NCI-H2171 treated with DMSO at 0.1 percent for 48 hours (cell line): ENCODE measurements around the gene ZNF35.
A peak's percentile ranks its signal among the peaks of the same experiment; 100 is the strongest.
"Not testable (repeated sequence)": the region's sequence is repeated elsewhere in the genome, so short reads cannot be mapped to it uniquely, and the experiment has no call there.

Experiments used
- DNase-seq: peaks from one replicate; lab custom pipeline; 2025; lab: John Stamatoyannopoulos, UW

The ZNF35 gene

DNA sequence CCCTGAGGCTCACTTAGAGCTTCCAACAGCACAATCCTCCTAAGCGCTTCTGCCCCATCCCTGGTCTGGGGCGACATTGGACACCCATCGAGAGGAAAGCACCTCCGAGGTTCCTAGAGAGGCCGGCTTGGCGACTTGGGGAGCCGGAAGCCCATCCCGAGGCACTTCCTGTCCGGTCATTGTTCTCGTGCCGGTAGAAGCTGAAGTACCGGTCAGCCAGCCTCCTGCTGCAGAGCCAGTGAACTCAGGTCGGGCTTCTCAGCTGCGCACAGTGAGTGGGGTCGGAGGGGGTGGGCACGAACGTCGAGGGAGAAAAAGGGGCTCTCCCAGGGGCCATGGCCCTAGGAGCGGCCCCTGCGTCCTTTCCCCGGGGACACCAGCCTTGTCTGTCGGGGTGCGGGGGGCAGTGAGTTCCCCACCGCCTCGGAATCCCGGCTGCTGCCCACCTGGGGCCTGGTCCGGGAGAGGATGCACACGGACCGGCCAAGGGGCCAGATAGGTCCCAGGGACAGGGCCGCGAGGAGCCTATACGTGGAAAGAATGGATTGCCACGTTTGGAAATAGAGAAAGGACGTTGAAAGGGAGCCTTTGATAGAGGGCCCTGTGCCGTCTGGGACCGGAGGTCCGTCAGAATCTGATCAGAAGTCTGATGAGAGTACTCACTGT, at the start of gene ZNF35:
TSS of gene ZNF35 (plus strand) at position 169 of the 666 bp plus-strand sequence. CDS start 2,336 bp downstream, outside the sequence.
- DNase-seq, result peak; percentile 82

DNA sequence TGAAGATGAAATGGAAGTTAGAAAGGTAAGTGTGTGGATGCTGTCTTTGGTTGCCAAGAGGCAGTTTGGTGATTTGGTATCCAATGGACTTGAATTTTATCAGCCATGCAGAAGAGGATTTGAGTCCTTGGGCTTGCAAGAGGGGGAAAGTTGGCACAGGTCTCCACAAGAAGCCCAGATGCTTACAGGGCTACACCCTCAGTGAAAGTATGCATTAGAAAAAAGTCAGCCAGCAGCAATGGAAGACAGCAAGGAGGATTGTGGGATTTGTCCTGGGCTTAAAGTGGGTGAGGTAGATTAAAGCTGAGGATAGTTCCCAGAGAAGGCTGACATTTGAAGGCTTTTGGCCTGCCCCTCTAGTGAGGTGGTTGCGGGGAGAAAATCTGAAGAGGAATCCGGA, 46.8 kb upstream of the ZNF35 start:
- DNase-seq, result no peak

DNA sequence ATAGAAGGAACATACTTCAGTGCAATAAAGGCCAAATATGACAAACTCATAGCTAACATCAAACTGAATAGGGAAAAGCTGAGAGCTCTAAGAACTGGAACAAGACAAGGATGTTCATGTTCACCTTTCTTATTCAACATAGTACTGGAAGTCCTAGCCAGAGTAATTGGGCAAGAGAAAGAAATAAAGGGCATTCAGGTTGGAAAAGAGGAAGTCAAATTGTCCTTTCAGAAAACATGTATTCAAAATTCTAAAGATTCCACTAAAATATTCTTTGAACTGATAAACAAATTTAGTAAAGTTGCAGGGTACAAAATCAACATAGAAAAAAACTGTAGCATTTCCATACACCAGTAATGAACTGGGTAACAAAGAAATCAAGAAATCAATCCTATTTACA, 35.9 kb upstream of the ZNF35 start:
- no peak for DNase-seq

DNA sequence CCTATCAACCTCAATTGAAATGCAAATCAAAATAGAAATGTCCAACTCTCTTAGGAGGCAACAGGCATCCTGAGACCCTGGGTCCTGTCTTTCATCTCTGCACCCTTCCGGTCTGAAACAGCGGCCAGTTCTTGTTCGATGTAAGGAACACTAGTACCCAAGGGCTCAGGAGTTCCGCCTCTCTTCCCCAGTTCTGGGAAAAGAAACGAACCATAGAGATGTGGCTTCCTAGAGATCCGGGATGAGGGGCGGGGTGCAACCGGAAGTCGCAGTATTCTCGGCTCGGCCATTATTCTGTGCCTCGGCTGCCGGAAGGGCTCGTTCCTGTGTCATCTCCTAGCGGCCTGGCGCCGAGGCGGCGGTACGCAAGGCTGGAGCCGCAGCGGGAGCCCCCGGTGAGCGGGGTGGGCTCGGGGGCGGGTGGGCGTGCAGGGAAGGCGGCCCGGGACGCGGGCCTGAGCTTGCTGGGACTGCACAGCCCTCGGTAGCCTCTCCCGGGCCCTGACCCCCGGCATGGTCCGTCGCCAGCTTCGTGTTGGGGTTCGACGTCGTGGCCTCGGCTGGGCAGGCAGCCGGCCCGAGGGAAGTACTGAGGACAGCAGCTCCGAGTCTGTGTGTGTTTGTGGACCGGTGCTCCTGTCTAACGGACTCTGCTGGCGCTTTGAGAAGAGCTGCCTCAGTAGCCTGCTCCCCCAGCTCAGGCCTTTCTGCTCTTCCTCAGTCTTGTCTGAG, 23.6 kb upstream of the ZNF35 start, which contains the start of gene ZNF197:
TSS of gene ZNF197 (plus strand) at position 288 of the 732 bp plus-strand sequence. CDS start 4,119 bp downstream, outside the sequence.
- peak; percentile 97 for DNase-seq

DNA sequence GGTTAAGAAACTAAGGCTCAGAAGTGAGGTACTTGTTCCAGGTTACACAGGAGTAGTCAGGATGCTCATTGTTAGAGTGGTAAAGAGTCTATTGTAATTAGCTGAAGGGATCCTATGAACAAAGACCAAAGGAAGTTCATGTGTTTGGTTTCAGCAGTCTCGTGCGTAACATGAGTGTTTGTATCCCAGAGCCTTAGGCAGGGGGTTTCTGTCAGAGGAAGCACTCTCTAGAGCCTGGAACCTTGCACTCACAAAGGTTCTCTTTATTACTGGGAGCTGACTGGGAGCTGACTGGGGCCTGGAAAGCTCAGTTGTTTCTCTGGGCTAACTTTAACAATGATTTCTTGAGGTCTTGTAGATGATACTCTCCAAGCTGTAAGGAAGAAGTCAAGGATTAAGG, 19.8 kb upstream of the ZNF35 start:
- DNase-seq, result no peak

DNA sequence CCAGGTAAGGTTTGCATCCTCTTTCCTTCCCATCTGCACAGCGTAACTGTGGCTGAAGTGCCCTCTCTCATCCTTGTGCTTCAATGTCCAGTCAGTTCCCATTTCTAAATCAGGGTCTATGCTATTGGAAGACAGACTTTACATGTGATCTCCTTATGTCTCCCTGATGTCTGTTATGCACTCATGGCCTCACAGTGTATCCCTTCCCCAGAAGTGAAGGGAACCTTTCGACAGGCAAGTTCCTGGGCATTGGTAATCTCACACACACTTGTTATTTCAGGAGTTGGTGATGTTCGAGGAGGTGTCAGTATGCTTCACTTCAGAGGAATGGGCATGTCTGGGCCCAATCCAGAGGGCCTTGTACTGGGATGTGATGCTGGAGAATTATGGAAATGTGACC, 16.3 kb upstream of the ZNF35 start:
- DNase-seq, result no peak

DNA sequence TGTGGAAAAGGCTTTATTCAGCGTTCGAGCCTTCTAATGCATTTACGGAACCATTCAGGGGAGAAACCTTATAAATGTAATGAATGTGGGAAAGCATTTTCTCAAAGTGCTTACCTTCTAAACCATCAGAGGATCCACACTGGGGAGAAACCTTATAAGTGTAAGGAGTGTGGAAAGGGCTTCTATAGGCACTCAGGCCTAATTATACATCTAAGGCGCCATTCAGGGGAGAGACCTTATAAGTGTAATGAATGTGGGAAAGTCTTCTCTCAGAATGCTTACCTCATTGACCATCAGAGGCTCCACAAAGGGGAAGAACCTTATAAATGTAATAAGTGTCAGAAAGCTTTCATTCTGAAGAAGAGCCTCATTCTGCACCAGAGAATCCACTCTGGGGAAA, 6.2 kb upstream of the ZNF35 start:
- DNase-seq, result no peak

DNA sequence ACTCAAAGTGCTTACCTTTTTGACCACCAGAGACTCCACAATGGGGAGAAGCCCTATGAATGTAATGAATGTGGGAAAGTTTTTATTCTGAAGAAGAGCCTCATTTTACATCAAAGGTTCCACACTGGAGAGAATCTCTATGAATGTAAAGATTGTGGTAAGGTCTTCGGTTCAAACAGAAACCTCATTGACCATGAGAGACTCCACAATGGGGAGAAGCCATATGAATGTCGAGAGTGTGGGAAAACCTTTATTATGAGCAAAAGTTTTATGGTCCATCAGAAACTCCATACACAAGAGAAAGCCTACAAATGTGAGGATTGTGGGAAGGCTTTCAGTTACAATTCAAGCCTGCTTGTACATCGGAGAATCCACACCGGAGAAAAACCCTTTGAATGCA, 5.5 kb upstream of the ZNF35 start:
- no peak for DNase-seq

DNA sequence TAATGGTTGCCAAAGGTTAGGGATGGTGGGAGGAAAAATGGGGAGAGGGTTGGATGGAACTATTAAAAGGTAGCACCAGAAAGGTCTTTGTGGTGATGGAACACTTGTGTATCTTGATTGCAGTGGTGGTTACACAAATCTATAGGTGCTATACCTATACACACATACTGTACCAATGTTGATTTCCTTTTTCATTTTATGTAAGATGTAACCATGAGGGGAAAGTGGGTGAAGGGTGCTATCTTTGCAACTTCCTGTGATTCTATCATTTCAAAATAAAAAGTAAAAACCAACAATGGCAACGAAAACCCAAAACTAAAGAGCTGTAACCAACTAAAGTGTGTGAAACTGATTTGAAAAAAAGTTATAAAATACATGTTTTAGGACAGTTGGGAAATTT, 761 bp upstream of the ZNF35 start:
- DNase-seq, result no peak

DNA sequence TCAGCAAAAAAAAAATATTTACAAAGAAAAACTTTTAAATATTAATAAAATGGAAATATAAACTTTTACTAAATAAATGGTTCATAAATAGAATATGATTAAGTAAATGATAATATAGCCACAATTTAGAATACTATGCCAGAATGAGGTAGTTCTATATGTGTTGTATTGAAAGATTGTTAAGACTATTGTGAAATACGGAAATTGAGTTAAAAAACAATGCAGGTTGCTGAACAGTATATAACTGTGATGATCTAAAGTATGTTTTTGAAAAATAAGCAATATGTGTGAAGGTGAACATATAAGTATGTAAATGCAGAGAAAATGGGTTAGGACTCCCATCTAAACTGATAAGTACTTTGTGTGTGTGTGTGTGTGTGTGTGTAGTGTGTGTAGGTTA, 1.2 kb downstream of the ZNF35 start:
- no peak for DNase-seq

DNA sequence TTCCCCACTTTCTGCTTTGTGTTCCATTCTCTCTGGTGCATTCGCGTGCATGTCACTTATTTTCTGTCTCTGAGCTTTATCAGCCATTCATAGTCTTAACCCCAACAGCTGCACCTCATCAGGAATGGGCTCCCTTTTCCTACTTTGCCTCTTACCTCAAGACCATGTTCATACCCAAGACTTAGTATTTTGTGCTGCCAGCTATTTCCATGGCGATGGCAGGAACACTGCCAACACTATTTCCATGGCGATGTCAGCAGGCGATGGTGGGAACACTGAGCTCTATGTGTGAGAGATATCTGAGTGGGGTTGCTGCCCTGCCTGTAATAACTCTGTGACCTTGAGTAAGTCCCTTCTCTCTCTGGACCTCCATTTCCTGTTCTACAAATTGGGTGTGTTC, 5.5 kb downstream of the ZNF35 start:
- DNase-seq, result no peak

DNA sequence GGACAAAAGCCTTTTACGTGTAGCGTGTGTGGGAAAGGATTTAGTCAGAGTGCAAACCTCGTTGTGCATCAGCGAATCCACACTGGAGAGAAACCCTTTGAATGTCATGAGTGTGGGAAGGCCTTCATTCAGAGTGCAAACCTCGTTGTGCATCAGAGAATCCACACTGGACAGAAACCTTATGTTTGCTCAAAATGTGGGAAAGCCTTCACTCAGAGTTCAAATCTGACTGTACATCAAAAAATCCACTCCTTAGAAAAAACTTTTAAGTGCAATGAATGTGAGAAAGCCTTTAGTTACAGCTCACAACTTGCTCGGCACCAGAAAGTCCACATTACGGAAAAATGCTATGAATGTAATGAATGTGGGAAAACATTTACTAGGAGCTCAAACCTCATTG, 10.5 kb downstream of the ZNF35 start:
- no peak for DNase-seq

DNA sequence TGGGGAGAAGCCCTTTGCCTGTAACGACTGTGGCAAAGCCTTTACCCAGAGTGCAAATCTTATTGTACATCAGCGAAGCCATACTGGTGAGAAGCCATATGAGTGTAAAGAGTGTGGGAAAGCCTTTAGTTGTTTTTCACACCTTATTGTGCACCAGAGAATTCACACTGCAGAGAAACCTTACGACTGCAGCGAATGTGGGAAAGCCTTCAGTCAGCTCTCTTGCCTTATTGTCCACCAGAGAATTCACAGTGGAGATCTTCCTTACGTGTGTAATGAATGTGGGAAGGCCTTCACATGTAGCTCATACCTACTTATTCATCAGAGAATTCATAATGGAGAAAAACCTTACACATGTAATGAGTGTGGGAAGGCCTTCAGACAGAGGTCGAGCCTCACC, 10.9 kb downstream of the ZNF35 start:
- DNase-seq, result no peak

DNA sequence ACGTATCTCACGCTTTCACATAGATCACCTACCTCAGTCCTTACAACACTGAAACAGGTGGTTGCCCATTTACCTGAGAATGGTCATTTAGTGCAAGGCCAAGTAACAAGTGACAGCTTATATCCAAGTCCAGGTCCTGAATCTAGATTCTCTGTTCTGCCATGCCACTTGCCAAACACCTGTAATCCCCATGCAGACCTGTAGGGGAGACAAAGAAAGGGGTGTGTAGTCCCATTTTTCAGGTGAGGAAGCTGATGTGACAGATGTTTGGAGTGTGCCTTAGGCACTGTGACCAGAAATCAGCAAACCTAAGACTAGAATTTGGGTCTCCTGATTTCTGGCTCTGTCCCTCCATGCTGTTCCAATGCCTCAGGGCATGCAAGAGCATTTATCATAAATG, 12.7 kb downstream of the ZNF35 start:
- no peak for DNase-seq

DNA sequence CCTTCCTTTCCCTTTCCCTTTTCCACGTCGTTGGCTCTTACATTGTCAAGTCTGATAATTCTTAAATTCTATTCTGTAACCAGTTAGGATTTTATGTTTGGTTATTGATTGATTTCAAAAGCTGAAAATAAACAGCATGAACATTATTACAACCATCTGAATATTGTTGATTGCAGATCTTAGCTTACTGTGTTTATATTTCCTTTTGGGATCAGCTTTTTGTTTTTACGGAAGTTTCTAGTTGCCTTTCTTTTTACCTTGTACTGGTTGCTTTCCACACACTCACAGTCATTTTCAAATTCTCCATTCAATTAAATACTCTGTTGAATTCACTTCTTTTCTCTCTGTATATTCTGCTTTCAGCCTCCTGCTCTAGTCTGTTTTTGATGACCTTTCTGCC, 16.6 kb downstream of the ZNF35 start:
- DNase-seq, result no peak

DNA sequence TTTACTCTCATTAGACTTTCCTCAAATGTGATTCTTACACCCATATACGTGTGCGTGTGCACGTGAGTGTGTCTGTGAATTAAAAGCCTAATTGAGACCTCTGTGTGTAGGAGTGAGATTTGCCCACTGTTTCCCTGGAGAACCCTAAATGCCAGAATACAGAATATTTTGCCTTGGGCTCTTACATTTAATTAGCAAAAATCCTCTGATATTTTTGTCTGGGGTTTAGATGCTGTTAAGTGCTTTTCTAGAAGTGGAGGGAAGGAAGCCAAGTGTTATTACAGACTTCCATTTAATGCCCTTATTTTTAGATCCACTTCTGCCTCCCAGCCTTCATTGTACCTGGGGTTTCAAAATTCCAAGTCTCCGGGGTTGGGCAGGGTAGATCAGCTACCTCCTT, 17.8 kb downstream of the ZNF35 start:
- no peak for DNase-seq

DNA sequence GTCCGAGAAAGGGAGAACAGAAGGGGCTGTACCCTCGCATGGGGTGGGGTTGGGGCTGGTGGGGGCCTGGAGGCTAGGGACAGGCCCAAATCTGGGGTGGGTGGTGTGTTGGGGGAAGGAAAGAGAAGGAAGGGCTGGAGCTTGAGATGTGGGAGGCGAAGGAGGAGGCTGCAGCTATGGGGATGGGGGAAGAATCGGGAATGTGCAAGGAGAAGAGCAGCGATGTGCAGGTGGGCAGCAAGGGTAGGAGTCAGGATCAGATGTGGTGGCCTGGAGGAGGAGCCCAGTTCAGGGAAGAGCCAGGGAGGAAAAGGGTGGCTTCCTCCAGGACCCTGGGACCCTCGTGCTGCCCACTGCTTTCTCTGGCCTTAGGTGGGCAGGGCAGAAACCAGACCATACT, 21.2 kb downstream of the ZNF35 start:
- no peak for DNase-seq

DNA sequence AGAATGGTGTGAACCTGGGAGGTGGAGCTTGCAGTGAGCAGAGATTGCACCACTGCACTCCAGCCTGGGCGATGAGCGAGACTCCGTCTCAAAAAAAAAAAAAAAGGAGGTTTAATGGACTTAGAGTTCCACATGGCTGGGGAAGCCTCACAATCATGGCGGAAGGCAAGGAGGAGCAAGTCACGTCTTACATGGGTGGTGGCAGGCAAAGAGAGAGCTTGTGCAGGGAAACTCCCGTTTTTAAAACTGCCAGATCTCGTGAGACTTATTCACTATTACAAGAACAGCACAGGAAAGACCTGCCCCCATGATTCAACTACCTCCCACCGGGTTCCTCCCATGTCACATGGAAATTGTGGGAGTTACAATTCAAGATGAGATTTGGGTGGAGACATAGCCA, 24.9 kb downstream of the ZNF35 start:
- DNase-seq, result not testable (repeated sequence)

DNA sequence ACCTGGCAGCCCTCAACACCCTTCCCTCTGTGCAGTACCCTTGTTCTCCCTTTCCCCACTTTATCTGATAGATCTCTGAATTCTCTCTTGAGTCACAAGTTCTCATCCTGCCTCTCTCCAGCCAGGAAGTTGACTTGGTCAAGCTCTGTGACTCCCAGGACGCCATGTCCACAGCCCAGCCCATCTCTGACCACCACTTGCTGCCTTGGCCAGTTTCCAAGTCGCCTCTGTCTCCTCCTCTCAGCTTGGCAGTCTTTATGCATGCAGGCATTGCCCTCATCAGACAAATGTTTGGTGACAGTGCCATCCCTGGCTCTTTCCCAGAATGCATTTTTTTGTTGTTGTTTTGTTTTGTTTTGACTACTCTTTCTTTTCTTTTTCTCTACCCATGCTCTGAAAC, 25.7 kb downstream of the ZNF35 start:
- DNase-seq, result no peak

DNA sequence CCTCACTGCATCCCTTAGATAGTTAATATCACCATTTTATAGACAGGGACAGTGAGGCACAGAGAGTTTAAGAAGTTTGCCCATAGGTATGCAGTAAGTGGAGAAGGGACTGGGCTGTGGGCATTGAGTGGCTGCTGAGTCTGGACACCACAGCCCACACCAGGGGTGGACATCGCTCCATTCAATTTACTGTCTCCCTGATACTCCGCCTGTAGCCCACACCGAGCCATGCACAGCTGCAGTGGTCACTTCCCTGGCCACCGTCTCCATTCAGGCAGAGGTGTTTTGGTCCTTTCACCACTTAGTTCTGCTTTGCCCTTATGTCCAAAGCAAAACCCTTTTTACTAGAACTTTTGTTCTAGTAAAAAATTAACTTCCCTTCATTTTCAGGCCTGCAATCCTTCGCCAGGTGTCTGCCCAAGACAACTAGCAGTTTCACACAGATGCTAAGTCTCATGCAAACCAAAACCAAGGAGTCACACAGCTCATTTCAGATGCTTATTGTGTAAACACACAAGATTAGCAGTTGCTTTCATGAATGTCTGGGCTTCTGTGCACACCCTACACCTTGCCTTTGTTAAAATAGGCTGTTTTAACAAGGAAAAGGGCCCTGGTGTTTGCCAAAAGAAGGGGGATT, 30.1 kb downstream of the ZNF35 start:
- DNase-seq, result no peak

DNA sequence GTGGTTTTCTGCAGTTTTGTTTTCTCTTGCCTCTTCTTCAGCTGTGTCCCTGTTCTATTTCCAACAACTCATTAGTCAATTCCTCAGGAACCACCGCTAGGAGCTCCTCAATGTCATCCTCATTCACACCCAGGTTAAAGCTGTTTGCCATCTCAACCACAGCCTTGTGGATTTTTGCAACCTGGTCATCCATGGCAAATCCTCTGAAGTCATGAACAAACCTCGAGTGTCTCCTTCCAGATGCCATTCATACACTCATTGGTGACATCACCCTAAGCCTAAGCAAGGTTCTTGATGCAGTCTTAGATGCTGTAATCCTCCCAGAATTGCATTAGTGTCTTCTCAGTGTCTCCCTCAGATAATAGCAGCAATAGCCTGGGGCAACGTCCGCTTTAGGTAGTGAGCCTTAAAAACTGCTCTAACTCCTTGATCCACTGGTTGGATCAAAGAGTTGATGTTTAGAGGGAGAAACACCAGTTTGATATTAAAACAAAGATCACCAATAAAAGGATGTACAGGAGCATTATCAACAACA, 32.5 kb downstream of the ZNF35 start:
- DNase-seq, result no peak

DNA sequence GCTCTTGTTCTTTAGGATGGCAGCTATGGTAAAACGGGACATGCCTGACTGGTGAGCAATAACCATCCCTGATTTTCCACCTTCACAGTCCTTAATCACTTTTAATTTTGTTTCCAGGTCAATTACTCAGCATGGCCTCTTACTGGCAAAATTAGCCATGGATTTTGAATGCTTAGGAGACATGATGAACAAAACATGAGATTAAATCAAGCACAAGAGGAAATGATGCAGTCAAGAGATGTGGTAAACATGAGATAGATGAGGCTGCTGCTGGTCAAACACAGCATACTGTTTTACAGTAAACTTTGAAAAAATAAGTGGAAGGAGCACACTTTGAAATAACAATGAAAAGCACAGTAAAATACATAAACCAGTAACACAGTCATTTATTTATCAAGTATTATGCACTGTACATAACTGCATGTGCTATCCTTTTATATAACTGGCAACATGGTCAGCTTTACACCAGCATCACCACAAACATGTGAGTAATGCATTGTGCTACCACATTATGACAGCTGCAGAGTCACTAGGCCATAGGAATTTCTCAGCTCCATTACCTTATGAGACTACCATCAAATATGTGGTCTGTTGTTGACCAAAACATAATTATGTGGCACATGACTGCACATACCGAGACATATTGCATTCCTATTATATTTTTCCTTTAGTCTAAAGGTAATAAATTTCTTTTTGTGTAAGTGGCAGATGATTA, 33.8 kb downstream of the ZNF35 start:
- DNase-seq, result no peak
